ENCODE measurements around the gene SCO2. TPM values are rescaled to one million over a fixed set of nuclear protein-coding genes. Genes with fewer than 3 reads are reported as not detected.

Gene SCO2
- polyA plus RNA-seq, 1 experiment, result 2.5 TPM

DNA sequence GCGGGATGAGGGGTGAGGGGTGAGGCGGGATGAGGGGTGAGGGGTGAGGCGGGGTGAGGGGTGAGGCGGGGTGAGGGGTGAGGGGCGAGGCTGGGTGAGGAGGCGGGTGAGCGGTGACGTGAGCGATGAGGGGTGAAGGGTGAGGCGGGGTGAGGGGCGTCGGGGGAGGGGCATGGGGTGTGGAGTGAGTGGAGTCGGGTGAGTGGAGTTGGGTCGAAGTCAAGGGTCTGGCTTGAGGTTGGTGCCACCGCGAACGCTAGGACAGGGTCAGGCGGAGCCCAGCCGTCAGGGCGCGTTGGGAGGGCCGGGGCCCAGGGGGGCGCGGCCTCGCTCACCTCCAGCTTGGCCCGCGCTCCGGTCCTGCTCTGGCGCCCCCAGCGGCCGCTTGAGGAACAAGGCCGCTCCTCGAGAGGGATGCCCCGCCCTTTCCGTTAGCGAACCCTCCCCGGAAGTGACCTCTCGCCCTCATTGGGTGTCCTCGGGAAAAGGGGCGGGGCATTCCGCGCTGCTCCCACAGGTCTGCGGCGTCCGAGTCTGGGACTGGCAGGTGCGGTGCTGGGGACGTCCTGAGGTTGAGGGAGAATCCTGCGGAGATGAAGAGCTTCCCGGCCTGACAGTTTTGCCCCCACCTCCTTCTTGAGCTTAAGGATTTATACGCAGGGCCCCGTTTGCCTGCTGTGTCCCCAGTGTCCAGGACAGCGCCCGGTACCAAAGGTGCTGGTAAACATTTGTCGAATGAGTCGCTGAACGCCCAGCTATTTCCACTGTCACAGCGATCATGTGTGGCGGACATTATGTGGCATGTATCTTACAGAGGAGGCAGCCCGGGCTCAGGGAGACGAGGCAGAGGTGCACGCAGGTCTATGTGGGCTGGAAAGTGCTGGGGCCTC lies 37.4 kb upstream of the SCO2 start, which contains the start of gene SYCE3:
SYCE3 (minus strand) TSS at position 397 of the 890 bp plus-strand sequence. CDS start 6,514 bp downstream, outside the sequence.
- CTCF ChIA-PET, result interaction anchor here (0.6 to 2.8 kb wide), 21 partner anchors 9 to 134 kb away, joined by 3 to 20 read pairs (median 5); partner anchors contain the start of genes KLHDC7B, SCO2 and TYMP
- POLR2A ChIA-PET, result no interaction called here
- Histone ChIP-seq H3K36me3 (ENCODE audit: control insufficient read depth, insufficient read depth, low read length) (no peaks in the 10 kb centered on the region), H3K27me3 (ENCODE audit: control insufficient read depth, insufficient read depth, low read length) (peaks cover 7% of the 10 kb centered on the region; the same call in 1 of the 2 replicates), H3K4me3 (ENCODE audit: low read depth, low read length) (peak within 1 kb of the TSS; percentile 52)
- DNase-seq (ENCODE audit: low read depth), result peak; percentile 30
- TF ChIP-seq, protein P1, sequence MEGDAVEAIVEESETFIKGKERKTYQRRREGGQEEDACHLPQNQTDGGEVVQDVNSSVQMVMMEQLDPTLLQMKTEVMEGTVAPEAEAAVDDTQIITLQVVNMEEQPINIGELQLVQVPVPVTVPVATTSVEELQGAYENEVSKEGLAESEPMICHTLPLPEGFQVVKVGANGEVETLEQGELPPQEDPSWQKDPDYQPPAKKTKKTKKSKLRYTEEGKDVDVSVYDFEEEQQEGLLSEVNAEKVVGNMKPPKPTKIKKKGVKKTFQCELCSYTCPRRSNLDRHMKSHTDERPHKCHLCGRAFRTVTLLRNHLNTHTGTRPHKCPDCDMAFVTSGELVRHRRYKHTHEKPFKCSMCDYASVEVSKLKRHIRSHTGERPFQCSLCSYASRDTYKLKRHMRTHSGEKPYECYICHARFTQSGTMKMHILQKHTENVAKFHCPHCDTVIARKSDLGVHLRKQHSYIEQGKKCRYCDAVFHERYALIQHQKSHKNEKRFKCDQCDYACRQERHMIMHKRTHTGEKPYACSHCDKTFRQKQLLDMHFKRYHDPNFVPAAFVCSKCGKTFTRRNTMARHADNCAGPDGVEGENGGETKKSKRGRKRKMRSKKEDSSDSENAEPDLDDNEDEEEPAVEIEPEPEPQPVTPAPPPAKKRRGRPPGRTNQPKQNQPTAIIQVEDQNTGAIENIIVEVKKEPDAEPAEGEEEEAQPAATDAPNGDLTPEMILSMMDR (IDR thresholded peaks at IDR 0.05; ENCODE audit: insufficient read depth, low read depth, low read length), result peak; percentile 84

DNA sequence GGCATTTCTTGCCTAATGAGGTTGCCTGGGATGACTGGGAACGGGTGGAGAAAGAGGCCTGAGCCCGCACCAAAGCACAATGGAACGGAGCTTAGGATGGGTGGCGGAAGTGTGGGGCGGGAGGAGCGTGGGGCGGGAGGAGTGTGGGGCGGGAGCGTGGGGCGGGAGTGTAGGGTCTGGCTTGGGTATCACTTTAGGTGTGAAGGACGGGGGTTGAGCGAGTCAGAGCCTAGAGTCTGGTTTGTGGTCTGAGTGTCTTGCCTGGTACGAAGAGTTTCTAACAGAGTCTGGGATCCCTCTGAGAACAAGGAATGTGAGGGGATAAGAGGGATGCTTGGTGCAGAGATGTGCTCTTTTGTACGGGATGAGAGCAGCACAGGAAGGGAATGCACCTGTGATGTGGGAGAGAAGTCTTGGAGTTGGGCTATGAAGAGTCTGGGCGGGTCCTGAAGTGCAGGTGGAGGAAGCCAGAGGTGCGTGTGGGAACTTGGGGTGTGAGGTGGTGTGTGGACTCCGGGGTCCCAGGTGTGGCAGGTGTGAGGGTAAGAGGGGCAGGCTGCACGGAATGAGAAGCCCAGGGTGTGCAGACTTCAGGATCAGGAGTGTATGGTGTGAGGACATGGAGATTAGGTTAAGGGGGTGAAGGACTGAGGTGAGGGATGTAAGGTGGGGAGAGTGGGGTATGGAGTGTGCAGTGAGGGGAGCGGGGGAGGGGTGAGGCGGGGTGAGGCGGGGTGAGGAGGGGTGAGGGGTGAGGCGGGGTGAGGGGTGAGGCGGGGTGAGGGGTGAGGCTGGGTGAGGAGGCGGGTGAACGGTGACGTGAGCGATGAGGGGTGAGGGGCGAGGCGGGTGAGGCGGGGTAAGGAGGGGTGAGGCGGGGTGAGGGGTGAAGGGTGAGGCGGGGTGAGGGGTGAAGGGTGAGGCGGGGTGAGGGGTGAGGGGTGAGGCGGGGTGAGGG lies 36.3 kb upstream of the SCO2 start:
- Histone ChIP-seq H3K27me3 (ENCODE audit: control insufficient read depth, insufficient read depth, low read length) (peaks cover 9% of the 10 kb centered on the region; the same call in 1 of the 2 replicates), H3K36me3 (ENCODE audit: control insufficient read depth, insufficient read depth, low read length) (no peaks in the 10 kb centered on the region), H3K4me3 (ENCODE audit: low read depth, low read length) (no peak overlapping the region)
- TF ChIP-seq, protein P1 (IDR thresholded peaks at IDR 0.05; ENCODE audit: insufficient read depth, low read depth, low read length), result no peak
- ChIA-PET CTCF (interaction anchor here (1.8 kb wide), 1 partner anchor 13 kb away, joined by 8 read pairs; no protein-coding TSS in a partner anchor), POLR2A (no interaction called here)
- no peak for DNase-seq (ENCODE audit: low read depth)

DNA sequence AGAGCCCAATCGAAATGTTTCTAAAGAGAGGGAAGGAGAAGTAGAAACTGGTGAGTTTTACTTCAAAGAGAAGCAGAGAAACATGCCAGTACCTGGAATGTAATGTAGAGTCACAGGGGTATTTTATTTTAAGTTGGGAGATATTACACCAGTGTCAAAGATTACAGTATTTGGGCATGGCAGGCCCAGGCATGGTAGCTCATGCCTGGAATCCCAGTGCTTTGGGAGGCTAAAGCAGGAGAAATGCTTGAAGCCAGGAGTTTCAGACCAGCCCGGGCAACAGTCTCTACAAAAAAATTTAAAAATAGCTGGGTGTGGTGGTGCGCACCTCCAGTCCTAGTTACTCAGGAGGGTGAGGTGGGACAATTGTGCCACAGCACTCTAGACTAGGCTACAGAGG lies 34.6 kb upstream of the SCO2 start:
- Histone ChIP-seq H3K4me3 (ENCODE audit: low read depth, low read length) (no peak overlapping the region), H3K36me3 (ENCODE audit: control insufficient read depth, insufficient read depth, low read length) (no peaks in the 10 kb centered on the region), H3K27me3 (ENCODE audit: control insufficient read depth, insufficient read depth, low read length) (peaks cover 9% of the 10 kb centered on the region; the same call in 1 of the 2 replicates)
- ChIA-PET POLR2A (interaction anchor here (0.6 kb wide), 1 partner anchor 78 kb away, joined by 6 read pairs; no protein-coding TSS in a partner anchor), CTCF (interaction anchor here (0.8 to 1.8 kb wide), 3 partner anchors 9 to 12 kb away, joined by 3 to 8 read pairs (median 5); no protein-coding TSS in a partner anchor)
- TF ChIP-seq, protein P1 (IDR thresholded peaks at IDR 0.05; ENCODE audit: insufficient read depth, low read depth, low read length), result no peak
- no peak for DNase-seq (ENCODE audit: low read depth)

DNA sequence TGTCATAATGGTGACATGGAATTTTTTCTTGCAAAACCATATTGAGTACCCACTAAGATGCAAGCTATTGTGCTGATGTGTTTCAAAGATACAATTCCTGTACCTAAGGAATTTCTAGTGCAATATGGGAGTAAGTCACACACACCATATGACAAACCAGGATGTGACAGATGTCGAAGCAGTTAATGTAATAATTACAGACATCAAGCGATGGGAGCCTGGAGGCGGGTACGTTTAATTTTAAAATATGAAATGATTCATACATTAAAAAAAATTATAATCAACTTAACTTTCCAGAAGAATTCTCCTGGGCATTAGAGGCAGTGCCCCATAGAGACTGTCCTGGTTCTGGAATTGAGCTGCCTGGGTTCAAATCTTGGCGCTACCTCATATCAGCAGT lies 31.3 kb upstream of the SCO2 start:
- Histone ChIP-seq H3K4me3 (ENCODE audit: low read depth, low read length) (no peak overlapping the region), H3K36me3 (ENCODE audit: control insufficient read depth, insufficient read depth, low read length) (no peaks in the 10 kb centered on the region), H3K27me3 (ENCODE audit: control insufficient read depth, insufficient read depth, low read length) (peaks cover 8% of the 10 kb centered on the region; the same call in 1 of the 2 replicates)
- DNase-seq (ENCODE audit: low read depth), result no peak
- POLR2A ChIA-PET, result no interaction called here
- TF ChIP-seq, protein P1 (IDR thresholded peaks at IDR 0.05; ENCODE audit: insufficient read depth, low read depth, low read length), result no peak
- CTCF ChIA-PET, result interaction anchor here (1.3 to 1.7 kb wide), 2 partner anchors 12 to 17 kb away, joined by 4 read pairs; no protein-coding TSS in a partner anchor
